Lower leg skin (tissue), 4 donors: ENCODE measurements around the gene PRMT9. TPM values are rescaled to one million over a fixed set of nuclear protein-coding genes. Genes with fewer than 3 reads are reported as not detected.

ENCODE experiments used
- DNase-seq, 2 donors: peaks; one replicate each; pipeline ENCODE4 v3.0.0-alpha.2; 2019; ENCODE audit warnings: low spot score in 2 of 2
- H3K4me3 ChIP-seq: fragments of 200-600 bp; sonication (generic); 2 replicates; pipeline ENCODE4 v1.5.1; 2017; ENCODE audit warnings: mild to moderate bottlenecking, low read depth; ENCODE audit not compliant: poor library complexity, severe bottlenecking
- CTCF ChIP-seq, 3 donors: fragments of 450-650 bp; IDR thresholded peaks; one replicate each; pipeline ENCODE4 v1.5.1; 2016; ENCODE audit warnings: antibody characterized with exemption in 3 of 3, mild to moderate bottlenecking in 3 of 3, moderate library complexity in 2 of 3
- POLR2A ChIP-seq, 2 donors: fragments of 450-650 bp; IDR thresholded peaks; one replicate each; pipeline ENCODE4 v1.6.1; 2016 to 2017; ENCODE audit warnings: antibody characterized with exemption in 2 of 2, mild to moderate bottlenecking in 1 of 2, moderate library complexity in 1 of 2
- WGBS, 2 donors: methylation state at CpG; one replicate each; pipeline ENCODE4 v1.1.5; 2018; 5-methylcytosine and 5-hydroxymethylcytosine counted together
- intact Hi-C: fragments of 100-400 bp; cut with DNase I; formaldehyde crosslinking; loops from one replicate; pipeline ENCODE4 v1.15.0; 2023; ENCODE audit warnings: low total_unique reads
- total RNA-seq, 4 donors: library from RNA; depleted of rRNA; stranded (reverse); fragments of >200 nt; gene quantifications; one replicate each; pipeline ENCODE4 v1.1.0, GENCODE V29; 2016

PRMT9 gene
- total RNA-seq, 4 donors from 2014 or later = 7.6 to 10.3 (median 9.1) TPM

- TF ChIP-seq CTCF (IDR thresholded peaks at IDR 0.05) (no peak), POLR2A (IDR thresholded peaks at IDR 0.05) (no peak)
- H3K4me3 ChIP-seq = no peak overlapping the region
- intact Hi-C loops = no loop called here
- DNase-seq = no peak
- 90 to 94% methylated on average over 1 of the region's 1 CpG for WGBS, 2 donors
Measured at GRCh38 chr4:147651563-147651962, 32.4 kb downstream of the PRMT9 start.

- no peak overlapping the region for H3K4me3 ChIP-seq
- intact Hi-C loops = no loop called here
- no peak for DNase-seq
- no peak for TF ChIP-seq POLR2A (IDR thresholded peaks at IDR 0.05)
- TF ChIP-seq CTCF (IDR thresholded peaks at IDR 0.05) = no peak
Measured at GRCh38 chr4:147648656-147649055, 35.3 kb downstream of the PRMT9 start.

GRCh38 chr4:147645099-147645498 lies 38.9 kb downstream of the PRMT9 start:
- TF ChIP-seq POLR2A (IDR thresholded peaks at IDR 0.05) (no peak), CTCF (IDR thresholded peaks at IDR 0.05) (no peak)
- H3K4me3 ChIP-seq = no peak overlapping the region
- intact Hi-C loops = no loop called here
- DNase-seq = no peak

GRCh38 chr4:147644471-147644870 lies 39.5 kb downstream of the PRMT9 start:
- intact Hi-C loops = no loop called here
- no peak overlapping the region for H3K4me3 ChIP-seq
- WGBS, 2 donors = 92 to 94% methylated on average over 3 of the region's 3 CpGs
- TF ChIP-seq POLR2A (IDR thresholded peaks at IDR 0.05) = no peak
- TF ChIP-seq CTCF (IDR thresholded peaks at IDR 0.05) = no peak
- no peak for DNase-seq

GRCh38 chr4:147643616-147644015 lies 40.3 kb downstream of the PRMT9 start:
- WGBS, 2 donors = 100% methylated on average over 1 of the region's 1 CpG
- no peak for DNase-seq
- intact Hi-C loops = no loop called here
- no peak for TF ChIP-seq POLR2A (IDR thresholded peaks at IDR 0.05)
- TF ChIP-seq CTCF (IDR thresholded peaks at IDR 0.05) = no peak
- H3K4me3 ChIP-seq = no peak overlapping the region

GRCh38 chr4:147640331-147640730 lies 43.6 kb downstream of the PRMT9 start:
- no peak for DNase-seq
- intact Hi-C loops = no loop called here
- TF ChIP-seq POLR2A (IDR thresholded peaks at IDR 0.05) (no peak), CTCF (IDR thresholded peaks at IDR 0.05) (no peak)
- 90 to 96% methylated on average over 1 of the region's 1 CpG for WGBS, 2 donors
- H3K4me3 ChIP-seq = no peak overlapping the region
